GM21825 (cell line): Measurements from ENCODE around the gene BORCS5.

Experiments
- ATAC-seq: cut with Tn5 transposase; IDR thresholded peaks from one replicate; pipeline ENCODE4 v1.9.1; 2021; ENCODE audit warnings: mild to moderate bottlenecking, moderate library complexity; ENCODE audit not compliant: unreplicated experiment

The BORCS5 gene

GRCh38 chr12:12510141-12510540 lies 153.3 kb downstream of the BORCS5 start:
- no peak for ATAC-seq

GRCh38 chr12:12510551-12510950 lies 153.7 kb downstream of the BORCS5 start:
- ATAC-seq, result no peak

- ATAC-seq, result no peak
Observed at GRCh38 chr12:12511021-12511783, 154.3 kb downstream of the BORCS5 start.

GRCh38 chr12:12511895-12512711 lies 155.2 kb downstream of the BORCS5 start:
- no peak for ATAC-seq

- no peak for ATAC-seq
Observed at GRCh38 chr12:12513416-12514006, 156.6 kb downstream of the BORCS5 start.

GRCh38 chr12:12518464-12518845 lies 161.6 kb downstream of the BORCS5 start:
- no peak for ATAC-seq

GRCh38 chr12:12518919-12519318 lies 162.0 kb downstream of the BORCS5 start:
- ATAC-seq, result no peak
